Lower leg skin (tissue), 3 donors: ENCODE results near the gene SHKBP1.

Experiments used
- POLR2A ChIP-seq, 2 donors: fragments of 450-650 bp; IDR thresholded peaks; one replicate each; pipeline ENCODE4 v1.6.1; 2016 to 2017; ENCODE audit warnings: antibody characterized with exemption in 2 of 2, mild to moderate bottlenecking in 1 of 2, moderate library complexity in 1 of 2
- TF ChIP-seq, protein P1 (sequence below), 3 donors: fragments of 450-650 bp; IDR thresholded peaks; one replicate each; pipeline ENCODE4 v1.5.1; 2016; ENCODE audit warnings: antibody characterized with exemption in 3 of 3, mild to moderate bottlenecking in 3 of 3, moderate library complexity in 2 of 3

DNA sequence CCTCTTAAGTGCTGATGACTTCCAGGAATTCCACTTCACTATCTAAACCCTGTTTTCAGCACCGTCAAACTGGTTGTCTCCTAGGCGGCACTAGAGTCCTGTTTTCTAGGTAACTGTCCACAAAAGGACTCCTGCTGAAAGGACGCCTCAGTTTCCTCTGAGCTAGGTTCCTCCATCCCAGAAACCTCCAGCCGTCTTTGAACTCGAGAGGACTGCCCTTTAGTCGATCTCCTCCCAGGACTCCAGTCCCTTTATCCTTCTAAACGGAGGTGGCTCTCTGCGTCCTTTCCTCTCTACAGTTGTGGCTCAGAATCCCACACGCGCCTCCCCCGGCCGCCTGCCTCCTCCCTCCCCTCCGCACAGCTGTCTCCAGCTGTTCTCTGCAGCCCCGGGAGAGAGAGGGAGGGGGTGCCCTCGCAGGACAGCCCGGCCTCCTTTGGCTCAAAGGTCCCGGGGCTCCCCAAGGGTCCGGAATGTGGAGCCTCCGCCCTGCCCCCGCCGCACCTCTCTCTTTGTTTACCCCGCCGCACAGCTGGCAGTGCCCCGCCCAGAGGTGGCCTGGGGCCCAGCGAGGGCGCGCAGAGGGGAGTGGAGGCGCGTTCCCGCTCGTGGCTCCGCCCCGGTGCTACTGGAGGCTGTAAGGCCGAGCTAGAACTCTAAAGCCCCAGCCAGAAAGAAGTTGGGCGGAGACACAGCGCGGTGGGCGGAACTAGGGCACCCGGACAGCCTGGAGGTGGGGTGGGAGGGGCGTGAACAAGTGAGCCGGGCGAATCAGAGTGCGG, 26.9 kb downstream of the SHKBP1 start:
- no peak for TF ChIP-seq POLR2A (IDR thresholded peaks at IDR 0.05)
- TF ChIP-seq, protein P1, sequence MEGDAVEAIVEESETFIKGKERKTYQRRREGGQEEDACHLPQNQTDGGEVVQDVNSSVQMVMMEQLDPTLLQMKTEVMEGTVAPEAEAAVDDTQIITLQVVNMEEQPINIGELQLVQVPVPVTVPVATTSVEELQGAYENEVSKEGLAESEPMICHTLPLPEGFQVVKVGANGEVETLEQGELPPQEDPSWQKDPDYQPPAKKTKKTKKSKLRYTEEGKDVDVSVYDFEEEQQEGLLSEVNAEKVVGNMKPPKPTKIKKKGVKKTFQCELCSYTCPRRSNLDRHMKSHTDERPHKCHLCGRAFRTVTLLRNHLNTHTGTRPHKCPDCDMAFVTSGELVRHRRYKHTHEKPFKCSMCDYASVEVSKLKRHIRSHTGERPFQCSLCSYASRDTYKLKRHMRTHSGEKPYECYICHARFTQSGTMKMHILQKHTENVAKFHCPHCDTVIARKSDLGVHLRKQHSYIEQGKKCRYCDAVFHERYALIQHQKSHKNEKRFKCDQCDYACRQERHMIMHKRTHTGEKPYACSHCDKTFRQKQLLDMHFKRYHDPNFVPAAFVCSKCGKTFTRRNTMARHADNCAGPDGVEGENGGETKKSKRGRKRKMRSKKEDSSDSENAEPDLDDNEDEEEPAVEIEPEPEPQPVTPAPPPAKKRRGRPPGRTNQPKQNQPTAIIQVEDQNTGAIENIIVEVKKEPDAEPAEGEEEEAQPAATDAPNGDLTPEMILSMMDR (IDR thresholded peaks at IDR 0.05), result peak in 1 of 3 donors; percentile 29
